Measurements from ENCODE around the gene CTCF.

DNA sequence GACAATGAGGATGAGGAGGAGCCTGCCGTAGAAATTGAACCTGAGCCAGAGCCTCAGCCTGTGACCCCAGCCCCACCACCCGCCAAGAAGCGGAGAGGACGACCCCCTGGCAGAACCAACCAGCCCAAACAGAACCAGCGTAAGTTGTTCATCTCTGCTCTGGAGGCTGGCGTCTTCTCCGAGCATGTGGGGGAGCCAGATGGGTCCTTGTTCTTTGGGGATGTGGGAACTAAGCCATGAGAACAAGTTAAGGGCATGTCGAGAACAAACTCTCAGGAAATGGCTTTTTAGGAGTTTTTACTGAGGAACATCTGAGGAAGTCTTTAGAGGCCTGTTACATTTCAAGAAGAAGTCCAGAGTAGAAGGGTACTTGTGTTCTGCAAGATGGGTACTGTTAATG lies 74.4 kb downstream of the CTCF start:
- TF ChIP-seq, protein P1, sequence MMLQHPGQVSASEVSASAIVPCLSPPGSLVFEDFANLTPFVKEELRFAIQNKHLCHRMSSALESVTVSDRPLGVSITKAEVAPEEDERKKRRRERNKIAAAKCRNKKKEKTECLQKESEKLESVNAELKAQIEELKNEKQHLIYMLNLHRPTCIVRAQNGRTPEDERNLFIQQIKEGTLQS (IDR thresholded peaks at IDR 0.05) = no peak
- TF ChIP-seq, protein P2, sequence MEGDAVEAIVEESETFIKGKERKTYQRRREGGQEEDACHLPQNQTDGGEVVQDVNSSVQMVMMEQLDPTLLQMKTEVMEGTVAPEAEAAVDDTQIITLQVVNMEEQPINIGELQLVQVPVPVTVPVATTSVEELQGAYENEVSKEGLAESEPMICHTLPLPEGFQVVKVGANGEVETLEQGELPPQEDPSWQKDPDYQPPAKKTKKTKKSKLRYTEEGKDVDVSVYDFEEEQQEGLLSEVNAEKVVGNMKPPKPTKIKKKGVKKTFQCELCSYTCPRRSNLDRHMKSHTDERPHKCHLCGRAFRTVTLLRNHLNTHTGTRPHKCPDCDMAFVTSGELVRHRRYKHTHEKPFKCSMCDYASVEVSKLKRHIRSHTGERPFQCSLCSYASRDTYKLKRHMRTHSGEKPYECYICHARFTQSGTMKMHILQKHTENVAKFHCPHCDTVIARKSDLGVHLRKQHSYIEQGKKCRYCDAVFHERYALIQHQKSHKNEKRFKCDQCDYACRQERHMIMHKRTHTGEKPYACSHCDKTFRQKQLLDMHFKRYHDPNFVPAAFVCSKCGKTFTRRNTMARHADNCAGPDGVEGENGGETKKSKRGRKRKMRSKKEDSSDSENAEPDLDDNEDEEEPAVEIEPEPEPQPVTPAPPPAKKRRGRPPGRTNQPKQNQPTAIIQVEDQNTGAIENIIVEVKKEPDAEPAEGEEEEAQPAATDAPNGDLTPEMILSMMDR (IDR thresholded peaks at IDR 0.05; ENCODE audit: low read depth, low read length, missing input control) = no peak
- TF ChIP-seq GABPA (IDR thresholded peaks at IDR 0.05 in 1 of 2, conservative IDR thresholded peaks at IDR 0.05 in 1 of 2) (no peak), TAF1 (conservative IDR thresholded peaks at IDR 0.05) (no peak), YY1 (IDR thresholded peaks at IDR 0.05) (no peak), RXRA (IDR thresholded peaks at IDR 0.05) (no peak), SP1 (IDR thresholded peaks at IDR 0.05) (no peak), HNF4G (IDR thresholded peaks at IDR 0.05) (no peak), JUND (IDR thresholded peaks at IDR 0.05) (no peak), RAD21 (IDR thresholded peaks at IDR 0.05) (no peak)
- TF ChIP-seq, protein P3, sequence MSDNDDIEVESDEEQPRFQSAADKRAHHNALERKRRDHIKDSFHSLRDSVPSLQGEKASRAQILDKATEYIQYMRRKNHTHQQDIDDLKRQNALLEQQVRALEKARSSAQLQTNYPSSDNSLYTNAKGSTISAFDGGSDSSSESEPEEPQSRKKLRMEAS (IDR thresholded peaks at IDR 0.05) = no peak
- TF ChIP-seq, protein P4, sequence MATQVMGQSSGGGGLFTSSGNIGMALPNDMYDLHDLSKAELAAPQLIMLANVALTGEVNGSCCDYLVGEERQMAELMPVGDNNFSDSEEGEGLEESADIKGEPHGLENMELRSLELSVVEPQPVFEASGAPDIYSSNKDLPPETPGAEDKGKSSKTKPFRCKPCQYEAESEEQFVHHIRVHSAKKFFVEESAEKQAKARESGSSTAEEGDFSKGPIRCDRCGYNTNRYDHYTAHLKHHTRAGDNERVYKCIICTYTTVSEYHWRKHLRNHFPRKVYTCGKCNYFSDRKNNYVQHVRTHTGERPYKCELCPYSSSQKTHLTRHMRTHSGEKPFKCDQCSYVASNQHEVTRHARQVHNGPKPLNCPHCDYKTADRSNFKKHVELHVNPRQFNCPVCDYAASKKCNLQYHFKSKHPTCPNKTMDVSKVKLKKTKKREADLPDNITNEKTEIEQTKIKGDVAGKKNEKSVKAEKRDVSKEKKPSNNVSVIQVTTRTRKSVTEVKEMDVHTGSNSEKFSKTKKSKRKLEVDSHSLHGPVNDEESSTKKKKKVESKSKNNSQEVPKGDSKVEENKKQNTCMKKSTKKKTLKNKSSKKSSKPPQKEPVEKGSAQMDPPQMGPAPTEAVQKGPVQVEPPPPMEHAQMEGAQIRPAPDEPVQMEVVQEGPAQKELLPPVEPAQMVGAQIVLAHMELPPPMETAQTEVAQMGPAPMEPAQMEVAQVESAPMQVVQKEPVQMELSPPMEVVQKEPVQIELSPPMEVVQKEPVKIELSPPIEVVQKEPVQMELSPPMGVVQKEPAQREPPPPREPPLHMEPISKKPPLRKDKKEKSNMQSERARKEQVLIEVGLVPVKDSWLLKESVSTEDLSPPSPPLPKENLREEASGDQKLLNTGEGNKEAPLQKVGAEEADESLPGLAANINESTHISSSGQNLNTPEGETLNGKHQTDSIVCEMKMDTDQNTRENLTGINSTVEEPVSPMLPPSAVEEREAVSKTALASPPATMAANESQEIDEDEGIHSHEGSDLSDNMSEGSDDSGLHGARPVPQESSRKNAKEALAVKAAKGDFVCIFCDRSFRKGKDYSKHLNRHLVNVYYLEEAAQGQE (IDR thresholded peaks at IDR 0.05) = no peak
